SIG-M5 treated with dmso at 0.1 percent for 504 hours (cell line): ENCODE results near the gene ACBD6.

Experiments used
- DNase-seq: peaks from one replicate; lab custom pipeline; 2025; ENCODE audit not compliant: unreplicated experiment; lab: John Stamatoyannopoulos, UW

The ACBD6 gene

GRCh38 chr1:180301135-180301742, 201.1 kb downstream of the ACBD6 start:
- no peak for DNase-seq

- DNase-seq: no peak
Observed at GRCh38 chr1:180299479-180300221, 202.7 kb downstream of the ACBD6 start.

- DNase-seq: no peak
Observed at GRCh38 chr1:180295999-180296398, 206.4 kb downstream of the ACBD6 start.

GRCh38 chr1:180294711-180295110, 207.7 kb downstream of the ACBD6 start:
- no peak for DNase-seq

GRCh38 chr1:180291004-180291403, 211.4 kb downstream of the ACBD6 start:
- no peak for DNase-seq

GRCh38 chr1:180290265-180291001, 211.9 kb downstream of the ACBD6 start:
- DNase-seq: no peak

GRCh38 chr1:180288940-180289339, 213.4 kb downstream of the ACBD6 start:
- DNase-seq: no peak

GRCh38 chr1:180287988-180288705, 214.2 kb downstream of the ACBD6 start:
- DNase-seq: no peak

GRCh38 chr1:180286417-180286816, 216.0 kb downstream of the ACBD6 start:
- no peak for DNase-seq

GRCh38 chr1:180283098-180283497, 219.3 kb downstream of the ACBD6 start:
- DNase-seq: no peak

GRCh38 chr1:180282401-180283044, 219.9 kb downstream of the ACBD6 start:
- no peak for DNase-seq

- DNase-seq: no peak
Observed at GRCh38 chr1:180281490-180281889, 220.9 kb downstream of the ACBD6 start.

GRCh38 chr1:180280617-180281016, 221.8 kb downstream of the ACBD6 start:
- DNase-seq: no peak

- DNase-seq: no peak
Observed at GRCh38 chr1:180279651-180280050, 222.7 kb downstream of the ACBD6 start.

- DNase-seq: peak; percentile 85
Observed at GRCh38 chr1:180278596-180279395, 223.6 kb downstream of the ACBD6 start.

GRCh38 chr1:180278194-180278515, 224.2 kb downstream of the ACBD6 start:
- DNase-seq: no peak

- DNase-seq: no peak
Observed at GRCh38 chr1:180277476-180278193, 224.7 kb downstream of the ACBD6 start.

- no peak for DNase-seq
Observed at GRCh38 chr1:180275726-180276125, 226.7 kb downstream of the ACBD6 start.

GRCh38 chr1:180274221-180274620, 228.2 kb downstream of the ACBD6 start:
- no peak for DNase-seq

- no peak for DNase-seq
Observed at GRCh38 chr1:180273066-180273465, 229.3 kb downstream of the ACBD6 start.
